Midbrain (tissue), 1 donor: Measurements from ENCODE around the gene CCT8L2.
"Not testable (repeated sequence)": the region's sequence is repeated elsewhere in the genome, so short reads cannot be mapped to it uniquely, and the experiment has no call there.

Experiments used
- DNase-seq: peaks from one replicate; lab custom pipeline; 2025; lab: John Stamatoyannopoulos, UW

CCT8L2 gene

DNA sequence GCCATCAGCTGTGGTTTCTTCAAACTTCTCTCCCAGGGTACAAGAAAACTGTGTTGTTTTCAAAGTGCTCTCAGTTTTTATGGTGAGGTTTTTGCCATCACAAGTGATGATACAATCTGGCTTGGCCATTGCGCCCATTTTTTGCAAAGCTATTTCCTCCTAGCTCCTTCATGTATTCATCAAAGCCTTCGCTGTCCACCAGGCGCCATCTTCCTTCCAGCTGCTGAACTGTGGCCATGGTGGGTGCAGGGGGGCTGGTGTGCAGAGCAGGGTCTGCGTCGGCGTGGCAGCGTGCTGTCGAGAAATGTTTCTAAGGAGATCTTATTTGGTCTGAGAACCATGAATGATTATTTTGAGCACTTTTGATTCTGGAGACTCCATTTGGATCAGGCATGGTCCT, 2.6 kb upstream of the CCT8L2 start:
- not testable (repeated sequence) for DNase-seq

DNA sequence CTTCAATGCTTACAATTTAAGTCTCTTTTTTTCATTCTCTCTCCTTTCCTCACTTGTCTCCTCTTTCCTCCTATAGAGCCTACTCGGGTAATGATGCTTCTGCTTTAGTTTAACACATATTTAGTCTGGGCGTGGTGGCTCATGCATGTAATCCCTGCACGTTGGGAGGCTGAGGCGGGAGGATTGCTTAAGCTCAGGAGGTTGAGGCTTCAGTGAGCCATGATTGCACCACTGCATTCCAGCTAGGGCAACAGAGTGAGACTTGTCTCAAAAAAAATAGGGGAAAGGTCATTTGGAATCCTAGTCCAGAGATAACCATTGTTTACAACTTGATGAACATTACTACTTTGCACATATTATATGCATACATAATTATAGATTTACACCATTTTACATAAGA, 1.4 kb upstream of the CCT8L2 start:
- DNase-seq, result no peak

DNA sequence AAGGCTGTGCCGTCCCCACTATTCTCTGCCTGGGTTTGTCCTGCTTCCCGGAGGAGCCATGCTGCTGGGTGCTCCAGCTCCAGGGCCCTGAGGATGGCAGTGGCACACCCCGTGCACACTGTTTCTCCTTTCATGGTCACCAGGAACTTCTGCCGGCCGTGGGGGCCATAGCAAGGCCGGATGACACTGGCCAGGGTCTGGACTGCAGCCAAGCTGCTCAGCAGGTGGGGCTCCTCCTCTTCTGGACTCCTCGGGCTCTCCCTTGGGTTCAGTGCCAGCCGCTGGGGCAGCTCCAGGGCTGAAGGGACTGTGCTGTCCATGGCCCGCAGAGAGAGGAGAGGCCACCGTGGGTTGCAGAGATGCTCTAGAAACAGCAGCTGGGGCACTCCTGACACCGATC, 379 bp downstream of the CCT8L2 start:
- DNase-seq, result not testable (repeated sequence)

DNA sequence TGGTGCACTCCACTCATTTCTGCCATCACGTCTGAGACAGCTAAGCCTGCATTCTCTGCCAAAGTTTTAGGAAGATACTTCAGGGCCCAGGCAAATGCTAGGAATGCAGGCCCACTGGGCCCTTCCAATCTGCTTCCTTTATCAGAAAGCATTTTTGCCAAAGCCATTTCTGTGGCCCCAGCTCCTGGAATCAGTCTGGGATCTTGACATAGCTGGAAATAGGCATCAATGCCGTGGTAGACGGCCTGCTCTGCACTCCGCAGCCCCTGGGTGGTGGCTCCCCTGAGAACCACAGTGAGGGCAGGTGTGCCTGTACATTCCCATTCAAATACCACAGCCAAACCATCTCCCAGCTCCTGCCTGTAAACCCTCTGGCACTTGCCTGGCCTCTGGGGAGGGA, 1.5 kb downstream of the CCT8L2 start:
- DNase-seq, result not testable (repeated sequence)

DNA sequence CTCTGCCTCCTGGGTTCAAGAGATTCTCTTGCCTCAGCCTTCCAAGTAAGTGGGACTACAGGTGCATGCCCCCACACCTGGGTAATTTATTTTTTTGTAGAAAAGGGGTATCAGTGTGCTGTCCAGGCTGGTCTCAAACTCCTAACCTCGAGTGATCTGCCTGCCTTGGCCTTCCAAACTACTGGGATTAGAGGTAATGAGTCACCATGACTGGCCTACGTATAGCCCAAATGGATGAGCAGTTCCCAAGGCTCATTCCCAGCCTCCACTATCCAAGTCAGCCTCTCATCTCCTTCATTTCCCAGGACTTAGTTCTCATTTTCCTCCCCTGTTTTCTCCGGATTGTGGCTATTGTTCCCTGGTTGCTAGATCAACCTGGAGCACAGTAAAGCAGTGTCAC, 5.6 kb downstream of the CCT8L2 start:
- DNase-seq, result no peak

DNA sequence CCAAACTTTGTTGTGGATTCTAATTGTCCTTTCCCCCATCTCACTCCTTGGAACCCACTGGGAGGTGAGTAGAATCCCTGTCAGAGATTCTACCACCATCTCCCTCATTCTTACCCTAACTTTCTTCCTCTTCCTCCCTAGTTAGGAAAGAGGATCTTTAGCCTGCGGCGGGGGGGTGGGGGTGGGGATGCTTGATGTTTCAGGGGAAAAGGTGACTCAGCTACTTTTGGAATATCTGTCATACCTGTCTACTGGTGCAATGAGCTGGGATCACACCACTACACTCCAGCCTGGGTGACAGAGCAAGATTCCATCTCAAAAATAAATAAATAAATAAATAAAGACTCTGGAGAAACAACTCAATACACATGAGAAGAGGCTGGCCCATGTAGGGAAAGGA, 6.4 kb downstream of the CCT8L2 start:
- no peak for DNase-seq

DNA sequence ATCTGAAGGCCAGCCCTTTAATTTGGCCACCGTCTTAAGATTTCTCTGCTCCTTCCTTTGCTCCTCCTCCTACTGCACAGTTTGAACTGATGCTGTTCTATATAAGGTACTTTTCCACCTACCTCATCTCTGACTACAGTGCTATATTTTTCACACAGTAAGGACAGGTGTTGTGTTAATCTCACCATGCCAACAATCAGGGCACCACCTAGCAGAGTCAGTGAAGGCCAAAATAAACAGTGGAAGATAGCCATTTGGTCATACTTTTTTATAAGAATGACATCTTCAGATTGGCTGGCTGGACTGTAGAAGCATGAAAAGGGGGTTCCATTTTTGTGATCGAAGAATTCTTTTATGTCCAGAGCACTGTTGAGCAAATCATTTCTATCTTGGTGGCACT, 11.7 kb downstream of the CCT8L2 start:
- not testable (repeated sequence) for DNase-seq

DNA sequence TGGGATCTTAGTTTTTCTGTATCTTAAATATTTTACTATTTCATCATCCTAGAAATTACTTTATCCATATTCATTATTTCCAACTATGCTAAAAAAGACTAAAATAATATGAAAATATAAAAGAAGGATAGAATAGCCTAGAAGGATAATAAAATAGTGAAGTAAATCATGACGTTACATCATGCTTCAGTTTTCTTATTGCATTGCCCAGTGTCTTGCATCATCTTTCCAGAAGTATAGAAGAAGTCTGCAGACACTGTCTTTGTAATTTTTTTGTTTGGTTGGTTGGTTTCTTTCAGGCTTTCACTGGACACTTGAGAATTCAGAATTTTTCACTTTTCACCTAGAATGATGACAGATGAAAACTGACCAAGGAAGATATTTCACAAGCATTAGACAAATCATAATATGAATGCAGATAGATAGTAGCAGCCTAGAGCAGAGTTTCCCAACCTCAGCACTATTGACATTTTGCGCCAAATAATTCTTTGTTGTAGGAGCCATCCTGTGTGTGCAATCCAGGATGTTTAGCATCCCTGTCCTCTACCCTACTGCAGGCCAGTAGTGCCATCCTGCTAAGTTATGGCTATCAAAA, 23.3 kb downstream of the CCT8L2 start:
- not testable (repeated sequence) for DNase-seq

DNA sequence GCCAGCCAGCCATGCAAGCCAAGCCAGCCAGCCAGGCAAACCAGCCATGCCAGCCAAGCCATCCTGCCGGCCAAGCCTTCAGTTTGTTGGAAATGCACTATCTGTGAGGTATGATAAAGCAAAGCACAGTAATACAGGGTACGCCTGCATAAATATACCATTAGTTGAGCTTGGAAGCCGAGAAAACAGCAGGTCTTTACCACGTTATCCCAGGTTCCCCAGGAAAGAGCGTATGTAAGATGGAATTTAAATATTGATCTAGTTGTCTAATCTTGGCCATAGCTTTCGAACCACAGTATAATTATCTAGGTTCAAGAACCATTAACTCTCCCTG, 24.2 kb downstream of the CCT8L2 start:
- no peak for DNase-seq

DNA sequence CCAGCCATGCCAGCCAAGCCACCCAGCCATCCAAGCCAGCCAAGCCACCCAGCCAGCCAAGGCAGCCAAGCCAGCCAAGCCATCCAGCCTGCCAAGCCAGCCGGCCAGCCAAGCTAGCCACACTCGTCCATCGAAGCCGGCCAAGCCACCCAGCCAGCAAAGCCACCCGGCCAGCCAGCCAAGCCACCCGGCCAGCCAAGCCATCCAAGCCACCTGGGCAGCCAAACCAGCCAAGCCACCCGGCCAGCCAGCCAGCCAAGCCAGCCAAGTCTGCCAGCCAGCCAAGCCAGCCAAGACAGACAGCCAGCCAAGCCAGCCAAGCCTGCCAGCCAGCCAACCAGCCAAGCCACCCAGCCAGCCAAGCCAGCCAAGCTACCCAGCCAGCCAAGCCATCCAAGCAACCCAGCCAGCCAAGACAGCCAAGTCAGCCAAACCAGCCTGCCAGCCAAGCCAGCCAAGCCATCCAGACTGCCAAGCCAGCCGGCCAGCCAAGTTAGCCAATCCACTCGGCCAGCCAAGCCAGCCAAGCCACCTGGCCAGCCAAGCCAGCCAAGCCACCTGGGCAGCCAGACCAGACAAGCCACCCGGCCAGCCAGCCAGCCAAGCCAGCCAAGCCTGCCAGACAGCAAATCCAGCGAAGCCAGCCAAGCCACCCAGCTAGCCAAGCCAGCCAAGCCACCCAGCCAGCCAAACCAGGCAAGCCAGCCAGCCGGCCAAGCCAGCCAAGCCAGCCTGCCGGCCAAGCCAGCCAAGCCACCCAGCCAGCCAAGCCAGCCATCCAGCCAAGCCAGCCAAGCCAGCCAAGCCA, 24.8 kb downstream of the CCT8L2 start:
- DNase-seq, result not testable (repeated sequence)

DNA sequence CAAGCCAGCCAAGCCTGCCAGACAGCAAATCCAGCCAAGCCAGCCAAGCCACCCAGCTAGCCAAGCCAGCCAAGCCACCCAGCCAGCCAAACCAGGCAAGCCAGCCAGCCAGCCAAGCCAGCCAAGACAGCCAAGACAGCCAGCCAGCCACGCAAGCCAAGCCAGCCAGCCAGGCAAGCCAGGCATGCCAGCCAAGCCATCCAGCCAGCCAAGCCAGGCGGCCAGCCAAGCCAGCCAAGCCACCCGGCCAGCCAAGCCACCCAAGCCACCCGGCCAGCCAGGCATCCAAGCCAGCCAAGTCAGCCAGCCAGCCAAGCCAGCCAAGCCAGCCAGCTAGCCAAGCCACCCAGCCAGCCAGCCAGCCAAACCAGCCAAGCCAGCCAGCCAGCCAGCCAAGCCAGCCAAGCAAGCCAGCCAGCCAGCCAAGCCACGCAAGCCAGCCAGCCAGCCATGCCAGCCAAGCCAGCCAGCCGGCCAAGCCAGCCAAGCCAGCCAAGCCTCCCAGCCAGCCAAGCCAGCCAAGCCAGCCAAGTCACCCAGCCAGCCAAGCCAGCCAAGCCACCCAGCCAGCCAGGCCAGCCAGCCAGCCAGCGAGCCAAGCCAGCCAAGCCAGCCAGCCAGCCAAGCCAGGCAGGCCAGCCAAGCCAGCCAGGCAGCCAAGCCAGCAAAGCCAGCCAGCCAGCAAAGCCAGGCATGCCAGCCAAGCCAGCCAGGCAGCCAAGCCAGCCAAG, 26.0 kb downstream of the CCT8L2 start:
- not testable (repeated sequence) for DNase-seq

DNA sequence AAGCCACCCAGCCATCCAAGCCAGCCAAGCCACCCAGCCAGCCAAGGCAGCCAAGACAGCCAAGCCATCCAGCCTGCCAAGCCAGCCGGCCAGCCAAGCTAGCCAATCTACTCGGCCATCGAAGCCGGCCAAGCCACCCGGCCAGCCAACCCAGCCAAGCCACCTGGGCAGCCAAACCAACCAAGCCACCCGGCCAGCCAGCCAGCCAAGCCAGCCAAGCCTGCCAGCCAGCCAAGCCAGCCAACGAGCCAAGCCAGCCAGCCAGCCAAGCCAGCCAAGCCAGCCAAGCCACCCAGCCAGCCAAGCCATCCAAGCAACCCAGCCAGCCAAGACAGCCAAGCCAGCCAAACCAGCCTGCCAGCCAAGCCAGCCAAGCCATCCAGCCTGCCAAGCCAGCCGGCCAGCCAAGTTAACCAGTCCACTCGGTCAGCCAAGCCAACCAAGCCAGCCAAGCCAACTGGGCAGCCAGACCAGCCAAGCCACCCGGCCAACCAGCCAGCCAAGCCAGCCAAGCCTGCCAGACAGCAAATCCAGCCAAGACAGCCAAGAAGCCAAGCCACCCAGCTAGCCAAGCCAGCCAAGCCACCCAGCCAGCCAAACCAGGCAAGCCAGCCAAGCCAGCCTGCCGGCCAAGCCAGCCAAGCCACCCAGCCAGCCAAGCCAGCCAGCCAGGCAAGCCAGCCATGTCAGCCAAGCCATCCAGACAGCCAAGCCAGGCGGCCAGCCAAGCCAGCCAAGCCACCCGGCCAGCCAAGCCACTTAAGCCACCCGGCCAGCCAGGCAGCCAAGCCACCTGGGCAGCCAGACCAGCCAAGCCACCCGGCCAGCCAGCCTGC, 26.8 kb downstream of the CCT8L2 start:
- not testable (repeated sequence) for DNase-seq

DNA sequence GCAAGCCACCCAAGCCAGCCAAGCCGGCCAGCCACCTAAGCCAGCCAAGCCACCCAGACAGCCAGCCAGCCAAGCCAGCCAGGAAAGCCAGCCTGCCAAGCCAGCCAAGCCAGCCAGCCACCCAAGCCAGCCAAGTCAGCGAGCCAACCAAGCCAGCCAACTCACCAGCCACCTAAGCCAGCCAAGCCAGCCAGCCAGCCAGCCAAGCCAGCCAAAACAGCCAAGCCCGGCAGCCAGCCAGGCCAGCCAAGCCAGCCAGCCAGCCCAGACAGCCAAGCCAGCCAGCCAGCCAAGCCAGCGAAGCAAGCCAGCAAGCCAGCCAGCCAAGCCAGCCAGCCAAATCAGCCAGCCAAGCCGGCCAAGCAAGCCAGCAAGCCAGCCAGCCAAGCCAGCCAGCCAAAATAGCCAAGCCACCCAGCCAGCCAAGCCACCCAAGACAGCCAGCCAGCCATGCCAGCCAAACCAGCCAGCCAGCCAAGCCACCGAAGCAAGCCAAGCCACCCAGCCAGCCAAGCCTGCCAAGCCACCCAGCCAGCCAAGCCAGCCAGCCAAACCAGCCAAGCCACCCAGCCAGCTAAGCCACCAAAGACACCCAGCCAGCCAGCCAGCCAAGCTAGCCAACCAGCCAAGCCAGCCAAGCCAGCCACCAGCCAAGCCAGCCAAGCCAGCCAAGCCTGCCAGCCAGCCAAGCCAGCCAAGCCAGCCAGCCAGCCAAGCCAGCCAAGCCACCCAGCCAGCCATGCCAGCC, 27.6 kb downstream of the CCT8L2 start:
- not testable (repeated sequence) for DNase-seq

DNA sequence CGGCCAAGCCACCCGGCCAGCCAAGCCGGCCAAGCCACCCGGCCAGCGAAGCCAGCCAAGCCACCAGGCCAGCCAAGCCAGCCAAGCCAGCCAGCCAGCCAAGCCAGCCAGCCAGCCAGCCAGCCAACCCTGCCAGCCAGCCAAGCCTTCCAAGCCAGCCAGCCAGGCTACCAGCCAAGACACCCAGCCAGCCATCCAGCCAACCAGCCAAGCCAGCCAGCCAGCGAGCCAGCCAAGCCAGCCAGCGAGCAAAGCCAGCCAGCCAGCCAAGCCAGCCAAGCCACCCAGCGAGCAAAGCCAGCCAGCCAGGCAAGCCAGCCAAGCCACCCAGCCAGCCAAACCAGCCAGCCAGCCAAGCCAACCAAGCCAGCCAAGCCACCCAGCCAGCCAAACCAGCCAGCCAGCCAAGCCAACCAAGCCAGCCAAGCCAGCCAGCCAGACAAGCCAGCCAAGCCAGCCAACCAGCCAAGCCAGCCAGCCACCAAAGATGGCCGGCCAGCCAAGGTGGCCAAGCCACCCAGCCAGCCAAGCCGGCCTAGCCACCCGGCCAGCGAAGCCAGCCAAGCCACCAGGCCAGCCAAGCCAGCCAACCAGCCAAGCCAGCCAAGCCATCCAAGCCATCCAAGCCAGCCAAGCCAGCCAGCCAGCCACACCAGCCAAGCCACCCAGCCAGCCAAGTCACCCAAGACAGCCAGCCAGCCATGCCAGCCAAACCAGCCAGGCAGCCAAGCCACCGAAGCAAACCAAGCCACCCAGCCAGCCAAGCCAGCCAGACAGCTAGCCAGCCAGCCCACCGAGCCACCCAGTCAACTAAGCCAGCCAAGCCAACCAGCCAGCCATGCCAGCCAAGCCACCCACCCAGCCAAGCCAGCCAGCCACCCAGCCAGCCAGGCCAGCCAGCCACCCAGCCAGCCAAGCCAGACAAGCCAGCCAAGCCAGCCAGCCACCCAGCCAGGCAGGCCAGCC, 28.8 kb downstream of the CCT8L2 start:
- DNase-seq, result no peak

DNA sequence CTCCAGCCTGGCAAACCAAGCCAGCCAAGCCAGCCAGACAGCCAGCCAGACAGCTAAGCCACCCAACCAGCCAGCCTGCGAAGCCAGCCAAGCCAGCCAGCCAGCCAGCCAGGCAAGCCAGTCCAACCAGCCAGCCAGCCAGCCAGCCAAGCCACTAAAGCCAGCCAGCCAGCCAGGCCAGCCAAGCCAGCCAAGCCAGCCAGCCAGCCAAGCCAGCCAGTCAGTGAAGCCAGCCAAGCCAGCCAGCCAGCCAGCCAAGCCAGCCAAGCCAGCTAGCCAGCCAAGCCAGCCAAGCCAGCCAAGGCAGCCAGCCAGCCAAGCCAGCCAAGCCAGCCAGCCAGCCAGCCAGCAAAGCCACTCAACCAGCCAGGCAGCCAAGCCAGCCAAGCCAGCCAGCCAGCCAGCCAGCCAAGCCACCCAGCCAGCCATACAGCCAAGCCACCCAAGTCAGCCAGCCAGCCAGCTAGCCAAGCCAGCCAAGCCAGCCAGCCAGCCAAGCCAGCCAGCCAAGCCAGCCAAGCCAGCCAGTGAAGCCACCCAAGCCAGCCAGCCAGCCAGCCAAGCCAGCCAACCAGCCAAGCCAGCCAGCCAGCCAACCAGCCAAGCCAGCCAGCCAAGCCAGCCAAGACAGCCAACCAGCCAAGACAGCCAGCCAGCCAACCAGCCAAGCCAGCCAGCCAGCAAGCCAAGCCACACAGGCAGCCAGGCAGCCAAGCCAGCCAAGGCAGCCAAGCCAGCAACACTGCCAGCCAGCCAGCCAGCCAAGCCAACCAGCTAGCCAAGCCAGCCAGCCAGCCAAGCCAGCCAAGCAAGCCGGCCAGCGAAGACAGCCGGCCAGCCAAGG, 29.7 kb downstream of the CCT8L2 start:
- no peak for DNase-seq

DNA sequence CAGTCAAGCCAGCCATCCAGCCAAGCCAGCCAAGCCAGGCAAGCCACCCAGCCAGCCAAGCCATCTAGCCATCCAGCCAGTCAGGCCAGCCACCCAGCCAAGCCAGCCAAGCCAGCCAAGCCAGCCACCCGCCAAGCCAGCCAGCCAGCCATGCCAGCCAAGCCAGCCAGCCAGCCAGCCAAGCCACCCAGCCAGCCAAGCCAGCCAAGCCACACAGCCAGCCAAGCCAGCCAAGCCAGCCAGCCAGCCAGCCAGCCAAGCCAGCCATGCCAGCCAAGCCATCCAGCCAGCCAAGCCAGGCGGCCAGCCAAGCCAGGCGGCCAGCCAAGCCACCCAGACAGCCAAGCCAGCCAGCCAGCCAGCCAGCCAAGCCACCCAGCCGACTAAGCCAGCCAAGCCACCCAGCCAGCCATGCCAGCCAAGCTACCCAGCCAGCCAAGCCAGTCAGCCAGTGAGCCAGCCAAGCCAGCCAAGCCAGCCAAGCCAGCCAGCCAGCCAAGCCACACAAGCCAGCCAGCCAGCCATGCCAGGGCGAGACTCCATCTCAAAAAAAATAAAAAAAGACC, 31.4 kb downstream of the CCT8L2 start:
- not testable (repeated sequence) for DNase-seq

DNA sequence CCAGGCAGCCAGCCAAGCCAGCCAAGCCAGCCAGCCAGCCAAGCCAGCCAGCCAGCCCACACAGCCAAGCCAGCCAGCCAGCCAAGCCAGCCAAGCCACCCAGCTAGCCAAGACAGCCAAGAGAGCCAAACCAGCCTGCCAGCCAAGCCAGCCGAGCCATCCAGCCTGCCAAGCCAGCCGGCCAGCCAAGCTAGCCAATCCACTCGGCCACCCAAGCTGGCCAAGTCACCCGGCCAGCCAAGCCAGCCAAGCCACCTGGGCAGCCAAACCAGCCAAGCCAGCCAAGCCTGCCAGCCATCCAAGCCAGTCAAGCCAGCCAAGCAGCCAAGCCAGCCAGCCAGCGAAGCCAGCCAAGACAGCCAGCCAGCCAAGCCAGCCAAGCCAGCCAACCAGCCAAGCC, 32.0 kb downstream of the CCT8L2 start:
- not testable (repeated sequence) for DNase-seq

DNA sequence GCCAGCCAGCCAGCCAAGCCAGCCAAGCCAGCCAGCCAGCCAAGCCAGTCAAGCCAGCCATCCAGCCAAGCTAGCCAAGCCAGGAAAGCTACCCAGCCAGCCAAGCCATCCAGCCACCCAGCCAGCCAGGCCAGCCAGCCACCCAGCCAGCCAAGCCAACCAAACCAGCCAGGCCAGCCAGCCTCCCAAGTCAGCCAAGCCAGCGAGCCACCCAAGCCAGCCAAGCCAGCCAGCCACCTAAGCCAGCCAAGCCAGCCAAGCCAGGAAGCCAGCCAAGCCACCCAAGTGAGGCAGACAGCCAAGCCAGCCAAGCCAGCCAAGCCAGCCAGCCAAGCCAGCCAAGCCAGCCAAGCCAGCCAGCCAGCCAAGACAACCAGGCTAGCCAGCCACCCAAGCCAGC, 32.6 kb downstream of the CCT8L2 start:
- not testable (repeated sequence) for DNase-seq
